ENCODE measurements around the gene FGF12. TPM values are rescaled to one million over a fixed set of nuclear protein-coding genes. Genes with fewer than 3 reads are reported as not detected.

The FGF12 gene
- total RNA-seq, 1 experiment from 2014 or later = not detected

DNA sequence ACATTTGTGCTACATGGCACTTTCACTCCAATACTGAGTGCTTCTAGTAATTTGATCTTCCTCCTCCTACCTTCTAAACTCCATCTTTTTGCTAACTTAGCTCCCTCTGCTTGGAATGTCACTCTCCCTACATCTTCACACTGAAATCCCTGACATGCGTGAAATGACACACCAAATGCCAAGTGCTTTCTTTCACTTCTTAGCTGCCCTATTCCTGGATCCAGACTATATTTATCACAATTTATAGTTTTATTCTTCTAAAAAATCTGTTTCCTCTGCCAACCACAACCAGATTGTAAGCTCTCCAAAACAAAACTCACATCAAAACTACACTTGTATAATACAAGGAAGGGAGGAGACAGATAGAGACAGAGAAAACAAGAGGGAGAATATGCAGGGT is 387.3 kb downstream of the FGF12 start:
- no peak for DNase-seq (ENCODE audit: low spot score)

DNA sequence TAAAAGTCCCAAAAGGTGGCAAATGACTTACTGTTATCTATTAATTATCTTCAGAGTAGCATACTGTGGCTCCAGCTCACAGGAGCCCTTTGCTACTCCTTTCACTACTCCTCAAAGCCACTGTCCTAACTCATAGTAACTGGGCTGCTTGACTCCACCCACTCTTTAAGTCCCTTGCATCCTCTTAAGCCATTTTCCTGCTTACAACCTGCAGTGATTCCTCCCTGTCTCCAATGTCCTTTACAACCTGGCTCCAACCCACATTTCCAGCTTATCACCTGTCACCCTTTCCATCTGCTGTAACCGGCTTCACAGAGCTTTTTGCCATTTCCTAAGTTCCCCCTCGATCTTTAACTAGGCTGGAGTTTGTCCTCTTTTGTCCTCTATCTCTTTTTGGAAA is 388.1 kb downstream of the FGF12 start:
- no peak for DNase-seq (ENCODE audit: low spot score)

DNA sequence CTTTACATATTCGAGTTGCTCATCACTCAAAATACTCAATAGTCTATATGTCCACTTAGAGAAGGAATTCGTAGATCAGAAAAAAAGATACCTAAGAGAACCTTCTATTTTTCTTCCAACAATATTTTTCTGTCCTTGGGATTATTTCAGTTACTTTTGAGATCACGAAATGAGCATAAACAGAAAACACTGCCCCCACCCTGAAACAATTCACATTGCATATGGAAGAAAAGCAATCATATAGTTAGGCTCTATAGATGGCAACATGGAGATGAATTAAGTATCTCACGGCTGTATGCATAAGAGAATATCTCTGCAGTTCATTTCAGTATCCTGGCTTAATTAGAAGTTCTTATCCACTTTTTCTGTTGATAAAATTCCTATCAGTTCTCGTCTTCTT is 391.1 kb downstream of the FGF12 start:
- DNase-seq (ENCODE audit: low spot score) = peak; percentile 4

DNA sequence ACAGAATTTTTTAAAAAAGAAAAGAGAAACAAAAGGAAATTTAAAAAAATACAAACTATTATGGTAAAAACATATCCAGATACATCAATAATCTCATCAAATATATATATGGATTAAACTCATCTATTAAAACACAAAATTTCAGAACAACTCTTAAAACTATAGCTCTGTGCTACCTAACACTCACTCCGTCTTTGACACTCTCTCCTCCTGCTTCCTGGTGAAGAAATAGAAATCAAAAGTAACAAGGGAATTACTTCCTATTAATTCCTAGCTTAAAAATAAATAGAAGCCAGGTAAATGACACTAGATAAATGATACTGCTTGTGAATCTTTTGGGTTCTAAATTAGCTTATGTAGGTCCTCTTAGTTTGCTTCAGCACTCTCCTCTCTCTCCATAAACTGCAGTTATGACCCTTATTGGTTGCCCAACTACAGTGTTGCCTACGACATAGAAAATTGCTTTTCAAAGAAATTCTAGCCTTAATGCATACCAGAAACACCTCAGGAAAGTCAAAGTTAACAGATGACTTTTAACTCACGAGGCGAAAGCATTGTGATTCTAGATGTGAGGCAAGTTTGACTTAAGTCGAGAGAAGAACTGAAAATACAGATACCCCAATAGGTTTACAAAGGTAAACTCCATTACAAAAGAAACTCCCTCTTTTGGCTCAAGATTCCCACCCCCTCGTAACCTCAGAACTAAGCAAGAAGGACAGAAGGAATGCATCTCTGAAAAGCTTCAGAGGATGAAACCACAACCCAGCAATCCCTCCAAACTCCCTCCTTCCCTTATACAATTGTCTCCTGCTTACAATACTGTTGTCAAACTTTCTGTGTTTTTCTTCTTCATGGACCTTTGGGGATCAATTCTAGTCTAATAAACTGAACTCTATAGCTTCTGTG is 394.7 kb downstream of the FGF12 start:
- DNase-seq (ENCODE audit: low spot score) = no peak

DNA sequence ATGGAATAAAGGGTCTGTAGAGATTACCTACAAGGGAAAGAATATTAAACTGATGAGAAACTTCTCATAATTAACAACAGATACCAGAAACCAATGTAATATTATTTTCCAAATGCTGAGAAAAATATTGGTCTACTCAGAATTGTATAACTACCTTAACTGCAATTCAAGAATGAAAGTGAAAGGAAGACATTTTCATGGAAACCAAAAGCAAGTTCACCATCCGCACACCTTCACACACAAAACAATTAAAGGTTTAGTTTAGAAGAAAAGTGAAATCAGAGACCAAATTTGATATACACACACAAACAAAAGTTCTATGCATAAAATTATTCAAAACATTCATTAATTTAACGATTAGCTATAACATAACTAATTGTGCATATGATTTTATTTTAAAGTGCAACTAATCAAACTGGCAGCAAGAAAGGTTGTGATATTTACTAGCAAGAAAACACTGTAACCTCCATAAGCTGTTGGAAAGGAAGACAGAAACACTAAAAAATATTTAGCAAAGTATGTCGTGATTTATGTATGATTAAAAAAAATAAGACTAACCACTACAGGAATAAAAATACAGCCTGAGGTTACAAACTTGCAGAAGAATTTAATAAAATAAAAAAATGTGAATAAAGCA is 395.5 kb downstream of the FGF12 start:
- no peak for DNase-seq (ENCODE audit: low spot score)

DNA sequence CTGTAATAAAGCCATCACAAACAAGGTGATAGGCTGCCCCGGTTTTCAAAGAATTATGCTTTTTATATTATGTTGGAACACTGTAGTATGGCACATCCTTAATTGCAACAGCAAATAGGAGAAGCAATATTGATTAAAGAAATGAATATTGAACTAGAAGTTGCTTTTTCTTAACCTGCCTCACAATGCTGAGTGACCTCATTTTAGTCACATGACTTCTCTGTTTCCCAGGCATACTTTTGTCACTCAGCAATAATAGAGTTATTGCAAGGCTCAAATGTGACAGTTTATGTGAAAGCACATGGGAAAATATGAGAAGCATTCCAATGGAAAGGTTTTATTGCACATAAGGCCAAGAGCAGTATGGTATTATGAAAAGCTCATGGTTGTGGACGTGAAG is 400.7 kb downstream of the FGF12 start:
- no peak for DNase-seq (ENCODE audit: low spot score)

DNA sequence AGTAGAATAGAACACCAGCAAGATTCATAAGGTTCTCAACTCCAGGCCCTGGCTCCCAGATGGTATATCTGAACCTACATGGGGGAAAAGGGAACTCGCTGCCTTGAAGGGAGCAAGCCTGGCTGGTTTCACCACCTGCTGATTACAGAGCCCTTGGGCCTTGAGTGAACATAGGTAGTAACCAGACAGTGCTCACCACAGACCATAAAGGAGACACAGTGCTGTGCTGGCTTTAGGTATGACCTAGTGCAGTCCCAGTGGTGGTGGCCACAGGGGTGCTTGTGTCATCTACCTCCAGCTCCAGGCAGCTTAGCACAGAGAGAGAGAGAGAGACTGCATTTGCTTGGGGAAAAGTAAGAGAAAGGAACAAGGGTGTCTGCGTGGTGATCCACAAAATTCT is 409.8 kb downstream of the FGF12 start:
- DNase-seq (ENCODE audit: low spot score) = no peak

DNA sequence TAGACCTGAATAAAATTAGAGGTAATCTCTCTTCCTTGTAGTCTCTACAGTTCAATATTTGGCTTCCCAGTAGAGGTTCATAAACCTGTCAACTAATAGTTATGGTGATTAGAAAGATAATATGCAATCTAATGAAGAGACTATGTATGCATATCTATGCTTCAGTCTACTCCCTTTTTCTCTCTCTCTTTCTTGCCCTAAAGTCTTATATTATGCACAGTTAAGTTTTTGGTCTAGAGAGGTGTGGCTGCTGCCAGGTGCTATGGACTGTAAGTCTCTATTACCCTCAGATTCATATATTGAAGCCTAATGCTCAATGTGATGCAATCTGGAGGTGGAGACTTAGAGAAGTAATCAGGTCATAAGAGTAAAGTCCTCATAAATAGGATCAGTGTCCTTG is 413.7 kb downstream of the FGF12 start:
- no peak for DNase-seq (ENCODE audit: low spot score)

DNA sequence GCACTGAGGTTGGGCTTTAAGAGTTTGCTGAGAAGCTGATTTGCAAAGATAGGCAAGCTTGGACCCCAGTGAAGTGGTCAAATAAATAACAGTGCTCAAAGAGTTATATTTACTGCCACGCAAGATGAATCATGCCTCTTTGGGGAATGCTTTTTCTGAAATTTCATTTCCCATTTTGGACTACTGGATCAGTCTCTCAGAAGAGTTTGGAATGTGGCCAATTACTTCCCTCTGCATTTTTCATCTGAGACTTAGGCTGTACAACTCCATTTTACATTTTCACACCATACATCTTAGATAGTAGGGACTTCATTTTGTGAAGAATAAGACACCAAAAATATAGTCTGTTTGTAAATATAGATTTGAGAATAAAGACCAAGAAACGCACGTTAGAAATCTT is 419.7 kb downstream of the FGF12 start:
- no peak for DNase-seq (ENCODE audit: low spot score)

DNA sequence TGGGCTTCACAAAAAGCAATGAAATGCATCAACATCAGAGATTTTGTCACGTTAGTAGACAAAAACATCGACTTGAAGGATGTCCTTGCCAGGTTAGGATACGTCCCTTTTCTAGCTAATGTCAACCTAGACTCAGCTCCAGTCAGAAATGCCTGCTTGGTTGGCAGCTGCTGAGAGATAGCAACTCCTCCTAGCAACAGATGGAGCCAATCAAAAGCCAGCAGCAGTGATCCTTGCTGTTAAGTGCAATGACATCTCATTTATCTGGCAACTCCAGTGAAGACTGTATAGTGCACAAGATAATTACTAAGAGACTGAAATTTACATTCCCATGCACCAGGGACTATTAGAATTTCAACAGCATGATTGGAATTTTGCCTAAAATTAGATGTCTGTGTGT is 424.1 kb downstream of the FGF12 start:
- DNase-seq (ENCODE audit: low spot score) = no peak

DNA sequence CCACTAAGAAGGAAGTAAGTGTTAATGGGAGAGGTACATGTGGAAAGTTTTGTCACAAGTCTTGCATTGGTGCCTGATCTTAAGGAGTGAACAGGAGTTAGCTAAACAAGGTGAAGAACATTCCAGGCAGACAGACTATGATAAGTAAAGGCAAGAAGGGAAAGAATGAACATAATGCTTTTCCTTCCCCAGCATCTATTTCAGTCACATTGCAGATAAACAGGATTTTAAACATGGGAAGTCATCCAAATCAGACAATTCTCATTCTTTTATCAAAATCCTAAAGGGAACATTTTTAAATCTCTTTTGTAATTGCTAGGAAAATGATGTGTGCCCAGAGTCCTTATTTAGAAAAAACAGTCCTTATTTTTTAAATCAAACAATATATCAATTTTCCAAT is 424.6 kb downstream of the FGF12 start:
- DNase-seq (ENCODE audit: low spot score) = no peak

DNA sequence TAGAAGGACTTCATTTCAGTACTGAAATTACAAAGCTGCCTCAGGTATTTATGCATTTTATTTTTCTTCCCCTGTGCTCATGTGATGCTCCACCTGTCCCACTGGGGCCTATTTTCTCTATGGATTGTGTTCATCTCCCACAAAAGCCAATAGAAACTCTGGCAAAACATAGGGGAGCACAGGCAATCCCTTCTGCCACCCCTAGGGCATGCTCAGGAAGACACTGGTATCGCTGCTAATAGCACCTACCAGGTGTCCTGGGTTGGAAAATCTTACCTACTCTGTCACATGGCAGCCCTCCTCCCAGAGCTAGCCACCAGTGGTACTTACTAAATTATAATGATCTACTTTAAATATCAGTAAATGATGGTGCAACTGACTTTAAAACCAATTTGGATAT is 427.4 kb downstream of the FGF12 start:
- DNase-seq (ENCODE audit: low spot score) = peak; percentile 4

DNA sequence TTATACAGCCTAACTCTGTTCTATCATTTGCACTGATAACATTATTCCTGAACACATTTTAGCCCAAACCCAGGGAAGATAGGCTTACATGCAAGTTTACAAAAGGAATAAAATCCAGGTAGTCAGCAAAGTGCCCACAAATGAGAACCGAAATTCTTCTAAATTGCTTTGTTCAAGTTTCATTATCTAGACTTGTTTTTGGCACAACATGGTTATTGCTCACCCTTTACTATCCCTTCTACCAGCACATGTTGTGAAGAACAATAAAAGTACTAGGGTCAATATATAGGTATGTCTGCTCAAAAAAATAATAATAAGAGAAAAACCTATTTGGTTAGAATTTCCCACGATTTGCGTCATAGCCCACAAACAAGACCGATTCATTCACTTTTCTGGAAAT is 430.5 kb downstream of the FGF12 start:
- no peak for DNase-seq (ENCODE audit: low spot score)

DNA sequence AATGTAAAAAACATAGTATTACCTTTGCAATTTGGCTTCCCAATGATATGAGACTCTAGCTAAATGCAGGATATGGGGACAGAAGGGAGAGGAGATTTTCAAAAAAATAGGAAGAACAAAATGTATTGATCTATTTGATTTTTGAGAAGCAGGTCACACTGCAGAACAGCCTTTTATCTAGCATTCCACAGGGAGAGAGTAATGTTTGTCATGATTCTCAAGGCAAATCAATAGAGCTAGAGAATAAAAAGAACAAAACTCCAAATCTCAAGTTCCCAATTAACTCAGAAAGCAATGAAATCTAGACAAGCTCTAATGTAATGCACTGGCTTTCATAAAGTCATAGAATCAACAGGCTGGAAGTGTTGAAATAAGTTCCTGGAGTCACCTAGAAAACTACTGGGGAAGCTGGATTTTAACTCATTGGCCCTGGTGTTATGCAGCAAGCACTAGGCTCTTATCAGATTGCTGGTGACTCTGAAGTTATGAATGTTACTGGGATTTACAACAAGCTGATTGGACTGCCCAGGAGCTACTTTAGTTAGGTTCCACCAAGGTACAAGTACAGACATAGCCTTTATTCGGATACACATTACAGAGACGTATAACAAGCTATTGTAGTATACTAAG is 442.8 kb downstream of the FGF12 start:
- no peak for DNase-seq (ENCODE audit: low spot score)

DNA sequence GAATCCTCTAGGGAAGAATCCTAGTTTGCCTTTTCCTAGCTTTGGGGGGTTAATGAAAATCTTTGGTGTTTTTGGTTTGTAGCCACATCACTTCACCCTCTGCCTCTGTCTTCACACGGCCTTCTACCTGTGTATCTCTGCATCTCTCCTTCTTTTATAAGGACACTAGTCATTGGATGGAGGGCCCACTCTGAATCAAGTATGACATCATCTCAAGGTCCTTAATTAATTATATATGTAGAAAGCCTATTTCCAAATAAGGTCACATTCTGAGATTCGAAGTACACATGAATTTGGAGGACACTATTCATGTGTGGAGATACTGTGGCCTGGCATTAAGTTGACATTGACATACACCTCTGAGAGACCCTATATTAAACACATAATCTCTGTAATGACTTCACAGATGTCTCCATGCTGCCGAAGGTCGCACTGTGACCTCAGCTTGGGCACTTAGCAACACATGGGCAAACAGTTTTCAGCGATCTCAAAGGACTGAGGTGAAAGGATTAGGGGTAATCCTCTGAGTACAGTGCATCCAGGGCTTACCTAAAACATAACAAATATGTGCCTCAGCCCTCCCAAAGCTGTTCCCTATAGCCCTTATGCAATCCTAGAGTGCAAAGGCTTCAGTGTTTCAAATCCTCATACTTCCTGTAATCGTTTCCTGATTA is 446.0 kb downstream of the FGF12 start:
- no peak for DNase-seq (ENCODE audit: low spot score)

DNA sequence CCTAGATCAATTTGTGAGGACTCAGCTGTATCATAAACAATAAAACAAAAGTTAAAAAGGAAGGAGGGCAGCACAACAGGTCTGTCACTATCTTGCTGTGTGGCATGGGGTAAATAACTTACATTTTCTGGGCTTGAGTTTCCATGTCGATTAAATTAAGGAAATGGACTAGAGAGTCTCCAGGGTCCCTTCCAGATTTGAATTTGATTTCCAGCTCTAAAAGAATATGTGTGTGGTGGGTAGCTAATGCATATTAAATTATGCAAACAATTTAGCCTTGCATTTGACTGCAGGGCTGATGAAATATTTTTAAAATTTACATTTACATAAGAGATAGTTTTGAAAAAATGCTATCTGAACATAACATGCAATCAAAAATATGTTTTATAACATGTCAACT is 447.7 kb downstream of the FGF12 start:
- DNase-seq (ENCODE audit: low spot score) = no peak

DNA sequence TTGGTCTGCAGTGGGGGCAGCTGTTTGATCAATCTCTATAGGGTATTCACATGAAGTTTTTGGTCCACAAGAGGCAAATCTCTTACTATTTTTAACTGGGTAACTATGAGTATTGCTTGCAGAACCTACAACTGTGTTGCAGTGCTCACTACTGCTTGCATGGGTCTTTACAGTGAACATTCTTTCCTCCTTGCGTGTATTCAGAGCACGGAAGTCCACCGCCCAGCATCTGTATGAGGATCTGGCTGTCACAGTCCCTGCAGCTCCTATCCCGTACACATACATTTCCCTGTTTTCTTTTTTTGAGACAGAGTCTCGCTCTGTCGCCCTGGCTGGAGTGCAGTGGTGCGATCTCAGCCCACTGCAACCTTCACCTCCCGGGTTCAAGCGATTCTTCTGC is 449.9 kb downstream of the FGF12 start:
- DNase-seq (ENCODE audit: low spot score) = no peak

DNA sequence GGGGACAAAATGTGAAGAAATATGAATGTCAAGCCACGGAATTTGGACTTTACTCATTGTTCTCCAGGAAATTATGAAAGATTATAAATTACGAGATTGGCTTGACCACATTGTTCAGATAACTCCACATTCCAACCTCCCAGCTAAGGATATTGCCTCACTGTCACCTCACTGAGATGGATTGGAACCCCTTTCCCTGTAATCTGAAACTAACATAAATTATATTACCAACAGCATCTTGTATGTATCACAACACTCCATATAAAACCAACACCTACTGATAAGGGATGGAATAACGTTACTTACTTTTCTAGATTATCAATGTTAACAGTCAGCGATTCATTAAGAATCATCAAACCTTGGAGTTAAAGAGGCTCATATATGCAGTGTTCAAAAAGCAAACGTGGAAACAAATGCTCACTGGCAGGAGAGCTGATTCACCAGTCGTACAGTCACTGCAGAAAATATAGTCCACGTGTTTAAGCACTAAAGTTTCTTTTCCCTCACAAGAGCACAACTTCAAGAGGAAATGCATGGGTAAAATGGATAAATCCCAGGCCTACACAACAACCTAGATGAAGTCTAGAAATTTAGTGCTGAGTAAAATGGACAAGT is 451.5 kb downstream of the FGF12 start:
- no peak for DNase-seq (ENCODE audit: low spot score)

DNA sequence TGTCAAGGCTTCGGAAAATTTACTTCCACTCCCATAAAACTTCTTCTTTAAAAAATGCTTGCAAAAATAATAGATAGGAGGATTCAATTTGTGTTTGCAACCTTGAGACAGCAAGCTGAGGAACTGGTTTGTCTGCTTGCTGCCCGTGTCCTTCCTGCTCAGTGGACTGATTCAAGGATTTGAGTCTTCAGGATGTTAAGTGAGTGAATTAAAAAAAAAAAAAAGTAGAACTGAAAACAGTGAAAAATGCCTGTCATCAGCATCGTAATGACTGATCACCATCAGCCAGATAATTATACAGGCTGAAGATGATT is 453.7 kb downstream of the FGF12 start:
- no peak for DNase-seq (ENCODE audit: low spot score)

DNA sequence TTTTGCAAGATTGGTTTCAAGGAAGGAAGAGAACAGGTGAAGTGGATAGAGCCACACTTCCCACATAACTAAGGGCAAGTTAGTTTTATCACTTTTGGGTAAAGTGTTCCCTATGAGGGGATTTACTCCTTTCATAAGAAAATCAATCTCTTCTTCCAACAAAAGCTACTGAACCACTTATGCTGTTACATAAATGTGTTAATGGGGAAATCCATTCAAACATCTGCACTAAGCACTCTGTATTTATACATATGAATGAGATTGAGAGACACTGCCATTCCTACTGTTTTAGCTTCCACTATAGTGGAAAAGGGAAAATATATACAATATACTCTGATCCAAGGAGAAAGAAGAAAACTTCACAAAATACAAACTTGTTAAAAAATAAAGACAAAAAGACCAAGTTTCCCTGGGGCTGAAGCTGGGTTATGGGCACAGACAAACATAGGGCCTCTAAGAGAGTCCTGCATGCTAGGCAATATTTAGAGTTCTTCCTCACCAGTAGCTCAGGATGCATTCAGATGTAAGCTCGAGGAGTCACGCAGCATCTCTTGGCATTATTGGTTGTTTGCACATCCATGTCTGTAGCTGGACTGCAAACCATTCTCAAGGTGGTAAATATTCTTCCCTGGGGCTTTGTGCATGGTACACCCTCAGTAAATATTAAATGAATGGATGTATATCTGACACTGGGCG is 454.2 kb downstream of the FGF12 start:
- no peak for DNase-seq (ENCODE audit: low spot score)

DNA sequence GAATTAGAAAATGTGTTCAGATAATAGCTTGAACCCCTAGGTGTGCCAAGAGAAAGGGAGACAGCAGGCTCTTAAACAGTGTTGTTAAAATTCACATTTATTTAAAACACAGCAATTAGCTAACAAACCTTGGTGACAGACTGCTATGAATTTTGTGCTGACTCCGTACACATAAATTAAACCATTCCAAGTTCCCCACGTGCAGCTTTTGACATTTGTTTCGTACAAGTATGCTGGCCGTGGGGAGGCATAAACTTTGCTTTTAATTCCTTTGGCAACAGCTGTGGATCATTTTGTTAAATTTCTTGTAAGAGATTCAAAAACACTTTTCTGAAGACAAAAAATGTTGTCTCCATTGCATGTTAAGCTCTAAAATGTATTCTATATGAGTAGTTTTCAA is 465.3 kb downstream of the FGF12 start:
- DNase-seq (ENCODE audit: low spot score) = no peak
